ENCODE results near the gene VASP. TPM values are rescaled to one million over a fixed set of nuclear protein-coding genes. Genes with fewer than 3 reads are reported as not detected.
A peak's percentile ranks its signal among the peaks of the same experiment; 100 is the strongest.

VASP gene
- total and polyA plus RNA-seq, 2 of the 13 experiments (the other 11 are each of a cell fraction or from before 2014, with no cell fraction given) = 41.8 to 67.1 TPM

DNA sequence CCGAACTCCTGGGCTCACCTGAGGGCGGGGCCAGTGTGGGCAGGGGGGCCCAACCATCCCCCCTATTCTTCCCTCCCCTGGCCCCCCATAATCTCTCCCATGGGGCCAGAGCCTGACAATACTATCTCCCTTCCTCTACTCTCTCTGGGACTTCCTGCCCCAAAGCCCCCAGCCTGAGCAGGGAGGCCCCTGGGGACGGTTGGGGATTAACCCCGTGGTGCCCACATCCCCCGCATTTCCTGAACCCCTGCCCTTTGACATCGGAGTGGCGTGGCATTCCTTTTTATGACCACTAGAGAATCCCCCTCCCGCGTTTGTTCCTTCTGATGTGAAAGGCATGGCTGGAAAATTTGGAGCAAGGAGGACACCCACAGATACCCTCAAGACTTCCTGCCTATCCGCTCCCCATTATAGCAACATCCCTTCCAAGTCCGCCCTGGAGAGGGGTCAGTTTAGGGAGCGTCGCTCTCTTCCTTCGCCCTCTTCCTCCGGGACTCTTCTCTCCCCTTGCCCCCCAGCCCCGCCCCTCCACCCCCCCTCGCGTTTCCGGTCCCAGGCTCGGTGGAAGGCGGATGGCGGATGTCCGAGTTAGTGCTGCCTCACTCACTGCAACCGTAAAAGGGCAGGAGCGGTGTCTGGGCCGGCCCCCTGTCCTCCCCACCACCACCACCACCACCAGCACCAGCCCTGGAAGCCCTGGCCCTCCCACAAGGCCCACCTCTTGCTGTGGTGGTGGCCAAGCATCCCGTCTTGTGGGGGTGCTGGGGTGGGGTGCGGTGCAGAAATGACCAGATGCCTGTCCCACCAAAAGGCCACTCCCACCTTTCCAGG, 1.8 kb downstream of the VASP start (continued):
- 0 out of 2 replicates have a peak, but pooled peaks have one; percentile 19 for TF ChIP-seq FOXA3 (CRISPR knock-in tag; IDR thresholded peaks at IDR 0.05)
- TF ChIP-seq ZFP41 (CRISPR knock-in tag; IDR thresholded peaks at IDR 0.05; ENCODE audit: borderline replicate concordance) = no peak
- TF ChIP-seq RBFOX2 (IDR thresholded peaks at IDR 0.05; ENCODE audit: low read depth, low read length) = peak; percentile 13; the same call in 1 of the 2 replicates
- TF ChIP-seq, protein P1, sequence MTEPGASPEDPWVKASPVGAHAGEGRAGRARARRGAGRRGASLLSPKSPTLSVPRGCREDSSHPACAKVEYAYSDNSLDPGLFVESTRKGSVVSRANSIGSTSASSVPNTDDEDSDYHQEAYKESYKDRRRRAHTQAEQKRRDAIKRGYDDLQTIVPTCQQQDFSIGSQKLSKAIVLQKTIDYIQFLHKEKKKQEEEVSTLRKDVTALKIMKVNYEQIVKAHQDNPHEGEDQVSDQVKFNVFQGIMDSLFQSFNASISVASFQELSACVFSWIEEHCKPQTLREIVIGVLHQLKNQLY (CRISPR knock-in tag; IDR thresholded peaks at IDR 0.05) = no peak
- TF ChIP-seq ZFP62 (CRISPR knock-in tag; IDR thresholded peaks at IDR 0.05) = no peak
- TF ChIP-seq NR2F2 (IDR thresholded peaks at IDR 0.05; ENCODE audit: borderline replicate concordance, low read depth) = no peak
- TF ChIP-seq ZNF788 (CRISPR knock-in tag; IDR thresholded peaks at IDR 0.05; ENCODE audit: borderline replicate concordance) = 0 out of 2 replicates have a peak, but pooled peaks have one; percentile 40
- TF ChIP-seq TFAP4 (IDR thresholded peaks at IDR 0.05; ENCODE audit: borderline replicate concordance, low read depth) = no peak
- peak; percentile 2 for TF ChIP-seq RBM39 (IDR thresholded peaks at IDR 0.05; ENCODE audit: low read depth, low read length, poor library complexity, severe bottlenecking)
- no peak for TF ChIP-seq ZNF850 (CRISPR knock-in tag; conservative IDR thresholded peaks at IDR 0.05)
- no peak for TF ChIP-seq ZNF441 (CRISPR knock-in tag; IDR thresholded peaks at IDR 0.05; ENCODE audit: borderline replicate concordance)
- TF ChIP-seq, protein P2, sequence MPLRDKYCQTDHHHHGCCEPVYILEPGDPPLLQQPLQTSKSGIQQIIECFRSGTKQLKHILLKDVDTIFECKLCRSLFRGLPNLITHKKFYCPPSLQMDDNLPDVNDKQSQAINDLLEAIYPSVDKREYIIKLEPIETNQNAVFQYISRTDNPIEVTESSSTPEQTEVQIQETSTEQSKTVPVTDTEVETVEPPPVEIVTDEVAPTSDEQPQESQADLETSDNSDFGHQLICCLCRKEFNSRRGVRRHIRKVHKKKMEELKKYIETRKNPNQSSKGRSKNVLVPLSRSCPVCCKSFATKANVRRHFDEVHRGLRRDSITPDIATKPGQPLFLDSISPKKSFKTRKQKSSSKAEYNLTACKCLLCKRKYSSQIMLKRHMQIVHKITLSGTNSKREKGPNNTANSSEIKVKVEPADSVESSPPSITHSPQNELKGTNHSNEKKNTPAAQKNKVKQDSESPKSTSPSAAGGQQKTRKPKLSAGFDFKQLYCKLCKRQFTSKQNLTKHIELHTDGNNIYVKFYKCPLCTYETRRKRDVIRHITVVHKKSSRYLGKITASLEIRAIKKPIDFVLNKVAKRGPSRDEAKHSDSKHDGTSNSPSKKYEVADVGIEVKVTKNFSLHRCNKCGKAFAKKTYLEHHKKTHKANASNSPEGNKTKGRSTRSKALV (CRISPR knock-in tag; IDR thresholded peaks at IDR 0.05) = no peak
- TF ChIP-seq NR2F6 (IDR thresholded peaks at IDR 0.05) = no peak
- TF ChIP-seq NR2F6 (CRISPR knock-in tag; IDR thresholded peaks at IDR 0.05) = no peak
- TF ChIP-seq POLR2AphosphoS5 (IDR thresholded peaks at IDR 0.05; ENCODE audit: low read depth, low read length) = 0 out of 2 replicates have a peak, but pooled peaks have one; percentile 38
- no peak for TF ChIP-seq ZNF567 (CRISPR knock-in tag; IDR thresholded peaks at IDR 0.05; ENCODE audit: borderline replicate concordance)
- TF ChIP-seq, protein P3, sequence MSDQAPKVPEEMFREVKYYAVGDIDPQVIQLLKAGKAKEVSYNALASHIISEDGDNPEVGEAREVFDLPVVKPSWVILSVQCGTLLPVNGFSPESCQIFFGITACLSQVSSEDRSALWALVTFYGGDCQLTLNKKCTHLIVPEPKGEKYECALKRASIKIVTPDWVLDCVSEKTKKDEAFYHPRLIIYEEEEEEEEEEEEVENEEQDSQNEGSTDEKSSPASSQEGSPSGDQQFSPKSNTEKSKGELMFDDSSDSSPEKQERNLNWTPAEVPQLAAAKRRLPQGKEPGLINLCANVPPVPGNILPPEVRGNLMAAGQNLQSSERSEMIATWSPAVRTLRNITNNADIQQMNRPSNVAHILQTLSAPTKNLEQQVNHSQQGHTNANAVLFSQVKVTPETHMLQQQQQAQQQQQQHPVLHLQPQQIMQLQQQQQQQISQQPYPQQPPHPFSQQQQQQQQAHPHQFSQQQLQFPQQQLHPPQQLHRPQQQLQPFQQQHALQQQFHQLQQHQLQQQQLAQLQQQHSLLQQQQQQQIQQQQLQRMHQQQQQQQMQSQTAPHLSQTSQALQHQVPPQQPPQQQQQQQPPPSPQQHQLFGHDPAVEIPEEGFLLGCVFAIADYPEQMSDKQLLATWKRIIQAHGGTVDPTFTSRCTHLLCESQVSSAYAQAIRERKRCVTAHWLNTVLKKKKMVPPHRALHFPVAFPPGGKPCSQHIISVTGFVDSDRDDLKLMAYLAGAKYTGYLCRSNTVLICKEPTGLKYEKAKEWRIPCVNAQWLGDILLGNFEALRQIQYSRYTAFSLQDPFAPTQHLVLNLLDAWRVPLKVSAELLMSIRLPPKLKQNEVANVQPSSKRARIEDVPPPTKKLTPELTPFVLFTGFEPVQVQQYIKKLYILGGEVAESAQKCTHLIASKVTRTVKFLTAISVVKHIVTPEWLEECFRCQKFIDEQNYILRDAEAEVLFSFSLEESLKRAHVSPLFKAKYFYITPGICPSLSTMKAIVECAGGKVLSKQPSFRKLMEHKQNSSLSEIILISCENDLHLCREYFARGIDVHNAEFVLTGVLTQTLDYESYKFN (CRISPR knock-in tag; conservative IDR thresholded peaks at IDR 0.05) = 0 out of 2 replicates have a peak, but pooled peaks have one; percentile 9
- TF ChIP-seq XBP1 (CRISPR knock-in tag; IDR thresholded peaks at IDR 0.05) = no peak
- TF ChIP-seq PATZ1 (CRISPR knock-in tag; IDR thresholded peaks at IDR 0.05) = peak; percentile 76
- no peak for TF ChIP-seq HNRNPH1 (optimal IDR thresholded peaks at IDR 0.05; ENCODE audit: low read depth, low read length)
